UCSD-AML1 (cell line): ENCODE data around the gene DCST2.
A peak's percentile ranks its signal among the peaks of the same experiment; 100 is the strongest.

Experiments
- DNase-seq: peaks from one replicate; lab custom pipeline; 2025; ENCODE audit not compliant: unreplicated experiment; lab: John Stamatoyannopoulos, UW

The DCST2 gene

GRCh38 chr1:155012026-155012546, 21.5 kb downstream of the DCST2 start:
- peak; percentile 60 for DNase-seq

GRCh38 chr1:155011437-155012025, 22.1 kb downstream of the DCST2 start:
- DNase-seq, result no peak

GRCh38 chr1:155011004-155011416, 22.6 kb downstream of the DCST2 start:
- DNase-seq, result no peak

- DNase-seq, result peak; percentile 57
Measured at GRCh38 chr1:155010211-155010918, 23.2 kb downstream of the DCST2 start.

- DNase-seq, result no peak
Measured at GRCh38 chr1:155009742-155010141, 23.8 kb downstream of the DCST2 start.

GRCh38 chr1:155009221-155009711, 24.3 kb downstream of the DCST2 start:
- DNase-seq, result no peak

- DNase-seq, result peak; percentile 52
Measured at GRCh38 chr1:155008015-155008941, 25.3 kb downstream of the DCST2 start.

GRCh38 chr1:155007251-155007828, 26.2 kb downstream of the DCST2 start:
- no peak for DNase-seq

GRCh38 chr1:155006601-155007101, 26.9 kb downstream of the DCST2 start:
- DNase-seq, result peak; percentile 54

- DNase-seq, result no peak
Measured at GRCh38 chr1:155005076-155006011, 28.2 kb downstream of the DCST2 start.

GRCh38 chr1:155004352-155005075, 29.1 kb downstream of the DCST2 start:
- DNase-seq, result no peak

GRCh38 chr1:155003766-155004351, 29.7 kb downstream of the DCST2 start:
- peak; percentile 60 for DNase-seq

GRCh38 chr1:155003227-155003765, 30.3 kb downstream of the DCST2 start:
- DNase-seq, result peak; percentile 51

- DNase-seq, result peak; percentile 51
Measured at GRCh38 chr1:155002464-155003226, 30.9 kb downstream of the DCST2 start, which contains the start of gene ZBTB7B. Gene ZBTB7B, plus strand, starts transcription at chr1:155002802. Its CDS starts 11,859 bp downstream, at chr1:155014661.

GRCh38 chr1:155001675-155002463, 31.7 kb downstream of the DCST2 start:
- DNase-seq, result peak; percentile 99

- DNase-seq, result no peak
Measured at GRCh38 chr1:155001425-155001674, 32.2 kb downstream of the DCST2 start.
